ENCODE data around the gene GNPTG. TPM values are rescaled to one million over a fixed set of nuclear protein-coding genes. Genes with fewer than 3 reads are reported as not detected.

GNPTG gene
- total and polyA plus RNA-seq, 9 of the 15 experiments (the other 6 are each of a cell fraction or from before 2014, with no cell fraction given) = 0.69 to 33.3 (median 13.6) TPM

GRCh38 chr16:1346422-1347285 lies 5.1 kb upstream of the GNPTG start:
- ChIA-PET CTCF (ENCODE audit: low intra/inter-chr PET ratio) (interaction anchor here (0.6 kb wide), 1 partner anchor 549 kb away, joined by 4 read pairs; no protein-coding TSS in a partner anchor), POLR2A (interaction anchor here (0.9 to 1.7 kb wide), 4 partner anchors 11 to 74 kb away, joined by 3 to 7 read pairs (median 4); partner anchors contain the start of gene UQCC4)
- H3K4me3 ChIP-seq = no peak overlapping the region
- peak; percentile 27 for ATAC-seq
- in situ Hi-C loops (cut with MboI) = no loop called here
- WGBS (ENCODE audit: insufficient coverage, low coverage, missing lambda C conversion rate) = 33% methylated on average over 17 of the region's 34 CpGs
- peak; percentile 49 for FAIRE-seq
- peaks cover 12% of the 10 kb centered on the region for H3K79me2 ChIP-seq (ENCODE audit: control insufficient read depth, insufficient read depth, low read length)
- peaks cover 22% of the 10 kb centered on the region; the same call in 1 of the 3 replicates for H3K36me3 ChIP-seq (ENCODE audit: control insufficient read depth, insufficient read depth, low read length)
- H3K9me3 ChIP-seq (replicated peaks; ENCODE audit: control insufficient read depth, insufficient read depth, low read depth, low read length) = no peaks in the 10 kb centered on the region
- H3K27ac ChIP-seq (ENCODE audit: extremely low read depth, low read depth, low read length) = no peak overlapping the region
- H3K27me3 ChIP-seq (ENCODE audit: control insufficient read depth in 2 of 2, insufficient read depth in 2 of 2, low read length in 2 of 2) = no peaks in the 10 kb centered on the region
- peak in 1 of 4 experiments; percentile 48 for DNase-seq (ENCODE audit: extremely low read depth in 1 of 4, low spot score in 3 of 4)
- H4K20me1 ChIP-seq (replicated peaks; ENCODE audit: control insufficient read depth, insufficient read depth, low read length) = peaks cover 14% of the 10 kb centered on the region
- H3K4me1 ChIP-seq (replicated peaks in 1 of 2; ENCODE audit: control insufficient read depth in 2 of 2, insufficient read depth in 2 of 2, low read length in 2 of 2) = peaks cover 9 to 91% of the 10 kb centered on the region in 2 experiments
- no peak overlapping the region for H2AFZ ChIP-seq (ENCODE audit: low read depth, low read length)
- H3K9ac ChIP-seq (ENCODE audit: insufficient read depth in 1 of 2, low read depth in 2 of 2, low read length in 2 of 2) = peak overlapping the region in 1 of 2 experiments; percentile 43; a peak in 1 of 4 replicates
- BruUV-seq (replicated peaks) = no TSS peak
- intact Hi-C loops (cut with micrococcal nuclease) = loop anchor here (10.0 kb wide), 1 partner anchor 52 kb away; no protein-coding TSS in a partner anchor
- no peaks in the 10 kb centered on the region for H3K9me1 ChIP-seq (ENCODE audit: control insufficient read depth, insufficient read depth, low read length)
- no peak overlapping the region for H3K4me2 ChIP-seq (ENCODE audit: insufficient read depth, low read length)
- TF ChIP-seq CHD7 (IDR thresholded peaks at IDR 0.05; ENCODE audit: low read depth, low read length) (no peak), DPF2 (IDR thresholded peaks at IDR 0.05) (no peak), PRDM10 (IDR thresholded peaks at IDR 0.05; ENCODE audit: partially characterized antibody) (peak; percentile 34)
